ENCODE measurements around the gene ZNF827.
A peak's percentile ranks its signal among the peaks of the same experiment; 100 is the strongest.

The ZNF827 gene

DNA sequence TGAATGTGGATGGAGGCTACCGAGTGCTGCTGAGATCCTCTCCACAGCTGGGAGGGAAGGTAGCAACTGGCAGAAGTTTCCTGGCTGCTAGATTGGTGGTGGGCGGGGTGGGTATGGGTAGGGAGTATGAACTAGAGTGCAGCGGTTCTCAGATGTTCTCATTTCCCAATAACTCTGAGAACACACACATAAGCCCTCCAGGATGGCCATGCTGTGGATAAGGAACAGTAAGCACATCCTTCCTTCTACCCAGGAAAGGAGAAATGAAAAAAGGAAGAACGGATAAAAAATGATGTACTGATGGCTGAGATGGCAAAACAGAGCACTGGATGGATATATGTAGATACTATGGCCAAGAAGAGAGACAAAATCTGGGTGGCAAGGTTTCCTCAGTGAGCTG is 116.0 kb downstream of the ZNF827 start:
- H3K9me3 ChIP-seq (ENCODE audit: control insufficient read depth in 5 of 5, low read length in 5 of 5): no peaks in the 10 kb centered on the region
- no peak overlapping the region for H3K4me3 ChIP-seq (ENCODE audit: low read depth in 1 of 5, low read length in 5 of 5)
- no peaks in the 10 kb centered on the region for H3K27me3 ChIP-seq (ENCODE audit: control insufficient read depth in 5 of 5, insufficient read depth in 4 of 5, low read length in 5 of 5)
- H3K9ac ChIP-seq (ENCODE audit: low read length in 5 of 5): no peak overlapping the region
- H3K36me3 ChIP-seq (ENCODE audit: control insufficient read depth in 5 of 5, insufficient read depth in 5 of 5, low read length in 5 of 5): peaks cover 2 to 14% (median 7%) of the 10 kb centered on the region in 5 donors
- H3K4me1 ChIP-seq (ENCODE audit: control insufficient read depth in 5 of 5, insufficient read depth in 5 of 5, low read length in 5 of 5): peaks cover 3 to 12% (median 9%) of the 10 kb centered on the region in 5 donors
- no peak overlapping the region for H3K27ac ChIP-seq (ENCODE audit: low read depth, low read length)

GRCh38 chr4:145822181-145822580 is 116.4 kb downstream of the ZNF827 start:
- Histone ChIP-seq H3K27me3 (ENCODE audit: control insufficient read depth in 5 of 5, insufficient read depth in 4 of 5, low read length in 5 of 5) (no peaks in the 10 kb centered on the region), H3K4me1 (ENCODE audit: control insufficient read depth in 5 of 5, insufficient read depth in 5 of 5, low read length in 5 of 5) (peaks cover 3 to 12% (median 9%) of the 10 kb centered on the region in 5 donors), H3K36me3 (ENCODE audit: control insufficient read depth in 5 of 5, insufficient read depth in 5 of 5, low read length in 5 of 5) (peaks cover 0 to 14% (median 4%) of the 10 kb centered on the region in 5 donors), H3K9ac (ENCODE audit: low read length in 5 of 5) (no peak overlapping the region), H3K9me3 (ENCODE audit: control insufficient read depth in 5 of 5, low read length in 5 of 5) (no peaks in the 10 kb centered on the region), H3K27ac (ENCODE audit: low read depth, low read length) (no peak overlapping the region), H3K4me3 (ENCODE audit: low read depth in 1 of 5, low read length in 5 of 5) (no peak overlapping the region)

DNA sequence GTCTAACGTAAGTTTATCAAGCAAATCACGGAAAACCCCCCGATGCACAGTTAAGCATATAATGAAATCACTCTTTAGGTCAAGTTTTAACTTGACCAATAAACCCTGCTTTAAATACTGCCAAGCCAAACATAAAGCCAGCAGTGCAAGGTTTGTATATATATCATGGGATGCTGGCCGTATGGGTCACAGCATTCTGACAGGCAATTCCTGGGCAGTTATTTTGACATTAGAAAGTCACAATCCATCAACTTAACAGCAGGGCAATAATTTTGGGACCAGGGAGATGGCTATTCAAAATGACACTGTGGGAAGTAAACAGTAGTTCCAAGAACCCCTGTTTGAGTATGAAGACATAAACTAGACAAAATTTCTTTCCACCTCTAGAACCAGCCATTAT is 116.9 kb downstream of the ZNF827 start:
- H3K4me3 ChIP-seq (ENCODE audit: low read depth in 1 of 5, low read length in 5 of 5): no peak overlapping the region
- no peaks in the 10 kb centered on the region for H3K9me3 ChIP-seq (ENCODE audit: control insufficient read depth in 5 of 5, low read length in 5 of 5)
- H3K36me3 ChIP-seq (ENCODE audit: control insufficient read depth in 5 of 5, insufficient read depth in 5 of 5, low read length in 5 of 5): peaks cover 0 to 14% (median 5%) of the 10 kb centered on the region in 5 donors
- no peak overlapping the region for H3K27ac ChIP-seq (ENCODE audit: low read depth, low read length)
- H3K9ac ChIP-seq (ENCODE audit: low read length in 5 of 5): no peak overlapping the region
- peaks cover 3 to 12% (median 9%) of the 10 kb centered on the region in 5 donors for H3K4me1 ChIP-seq (ENCODE audit: control insufficient read depth in 5 of 5, insufficient read depth in 5 of 5, low read length in 5 of 5)
- no peaks in the 10 kb centered on the region for H3K27me3 ChIP-seq (ENCODE audit: control insufficient read depth in 5 of 5, insufficient read depth in 4 of 5, low read length in 5 of 5)

DNA sequence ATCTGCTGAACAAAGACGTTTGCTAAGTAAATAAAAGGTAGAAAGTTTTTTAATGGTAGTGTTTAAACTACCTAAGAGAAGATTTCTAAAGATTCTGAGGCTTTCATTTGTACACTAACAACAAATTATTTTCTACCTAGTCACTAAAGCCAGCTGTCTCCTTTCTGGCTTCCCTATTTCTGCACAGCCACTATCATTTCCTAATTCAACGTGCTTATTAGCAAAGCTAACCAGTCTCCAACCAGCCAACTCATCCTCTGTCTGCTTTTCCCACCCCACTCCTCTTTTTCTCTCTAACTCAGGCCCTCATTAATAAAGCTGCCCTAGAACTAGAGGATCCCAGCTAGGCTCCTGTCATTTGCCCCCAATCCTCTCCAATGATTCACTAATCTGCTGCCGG is 118.2 kb downstream of the ZNF827 start:
- no peak overlapping the region for H3K27ac ChIP-seq (ENCODE audit: low read depth, low read length)
- H3K4me1 ChIP-seq (ENCODE audit: control insufficient read depth in 5 of 5, insufficient read depth in 5 of 5, low read length in 5 of 5): peaks cover 3 to 12% (median 9%) of the 10 kb centered on the region in 5 donors
- peaks cover 2 to 12% (median 7%) of the 10 kb centered on the region in 5 donors for H3K36me3 ChIP-seq (ENCODE audit: control insufficient read depth in 5 of 5, insufficient read depth in 5 of 5, low read length in 5 of 5)
- H3K9ac ChIP-seq (ENCODE audit: low read length in 5 of 5): no peak overlapping the region
- no peak overlapping the region for H3K4me3 ChIP-seq (ENCODE audit: low read depth in 1 of 5, low read length in 5 of 5)
- H3K27me3 ChIP-seq (ENCODE audit: control insufficient read depth in 5 of 5, insufficient read depth in 4 of 5, low read length in 5 of 5): no peaks in the 10 kb centered on the region
- no peaks in the 10 kb centered on the region for H3K9me3 ChIP-seq (ENCODE audit: control insufficient read depth in 5 of 5, low read length in 5 of 5)

GRCh38 chr4:145819853-145820181 is 118.8 kb downstream of the ZNF827 start:
- Histone ChIP-seq H3K9ac (ENCODE audit: low read length in 5 of 5) (peak overlapping the region in 1 of 5 donors; percentile 4), H3K4me1 (ENCODE audit: control insufficient read depth in 5 of 5, insufficient read depth in 5 of 5, low read length in 5 of 5) (peaks cover 3 to 12% (median 9%) of the 10 kb centered on the region in 5 donors), H3K27ac (ENCODE audit: low read depth, low read length) (no peak overlapping the region), H3K27me3 (ENCODE audit: control insufficient read depth in 5 of 5, insufficient read depth in 4 of 5, low read length in 5 of 5) (no peaks in the 10 kb centered on the region), H3K36me3 (ENCODE audit: control insufficient read depth in 5 of 5, insufficient read depth in 5 of 5, low read length in 5 of 5) (peaks cover 0 to 8% (median 5%) of the 10 kb centered on the region in 5 donors), H3K9me3 (ENCODE audit: control insufficient read depth in 5 of 5, low read length in 5 of 5) (no peaks in the 10 kb centered on the region), H3K4me3 (ENCODE audit: low read depth in 1 of 5, low read length in 5 of 5) (no peak overlapping the region)

DNA sequence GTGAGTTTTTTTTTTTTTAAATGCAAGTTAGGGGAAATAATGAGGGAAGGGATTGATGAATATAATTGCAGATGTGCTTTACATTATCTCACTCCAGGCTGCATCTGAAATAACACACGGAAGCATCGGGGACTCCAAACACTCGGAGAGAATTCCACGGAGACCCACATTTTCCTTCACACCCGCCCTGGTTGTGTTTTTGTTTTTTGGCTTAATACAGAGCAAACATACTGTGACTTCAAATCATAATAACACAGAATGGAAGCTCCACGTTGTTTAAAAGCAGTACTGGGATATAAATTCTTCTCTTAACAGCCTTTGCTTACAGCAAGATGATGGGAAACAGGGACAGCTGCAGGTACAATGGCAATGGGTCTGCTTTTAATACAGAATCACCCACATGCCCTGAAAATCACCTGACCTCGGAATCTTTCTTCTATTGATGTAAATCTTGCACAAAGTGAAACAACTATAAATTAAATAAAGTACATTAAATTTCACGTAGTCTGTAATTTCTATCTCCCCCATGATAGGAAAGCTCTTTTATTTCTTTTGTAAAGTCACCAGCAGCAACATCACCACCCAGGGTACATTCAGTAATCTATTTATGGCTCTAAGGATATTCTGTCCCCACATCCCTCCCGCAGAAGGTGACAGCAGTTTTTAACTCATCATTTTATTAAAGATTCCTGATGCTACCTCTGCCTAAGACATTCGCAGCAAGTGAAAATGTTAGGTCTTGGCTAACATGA is 119.3 kb downstream of the ZNF827 start:
- no peaks in the 10 kb centered on the region for H3K9me3 ChIP-seq (ENCODE audit: control insufficient read depth in 5 of 5, low read length in 5 of 5)
- H3K4me1 ChIP-seq (ENCODE audit: control insufficient read depth in 5 of 5, insufficient read depth in 5 of 5, low read length in 5 of 5): peaks cover under 1 to 8% (median 7%) of the 10 kb centered on the region in 5 donors
- H3K27me3 ChIP-seq (ENCODE audit: control insufficient read depth in 5 of 5, insufficient read depth in 4 of 5, low read length in 5 of 5): no peaks in the 10 kb centered on the region
- peak overlapping the region in 1 of 5 donors; percentile 4 for H3K9ac ChIP-seq (ENCODE audit: low read length in 5 of 5)
- no peak overlapping the region for H3K27ac ChIP-seq (ENCODE audit: low read depth, low read length)
- H3K36me3 ChIP-seq (ENCODE audit: control insufficient read depth in 5 of 5, insufficient read depth in 5 of 5, low read length in 5 of 5): peaks cover 0 to 8% (median 6%) of the 10 kb centered on the region in 5 donors
- H3K4me3 ChIP-seq (ENCODE audit: low read depth in 1 of 5, low read length in 5 of 5): no peak overlapping the region

- Histone ChIP-seq H3K9ac (ENCODE audit: low read length in 5 of 5) (no peak overlapping the region), H3K36me3 (ENCODE audit: control insufficient read depth in 5 of 5, insufficient read depth in 5 of 5, low read length in 5 of 5) (peaks cover 6 to 12% (median 8%) of the 10 kb centered on the region in 5 donors), H3K27me3 (ENCODE audit: control insufficient read depth in 5 of 5, insufficient read depth in 4 of 5, low read length in 5 of 5) (no peaks in the 10 kb centered on the region), H3K4me1 (ENCODE audit: control insufficient read depth in 5 of 5, insufficient read depth in 5 of 5, low read length in 5 of 5) (no peaks in the 10 kb centered on the region), H3K9me3 (ENCODE audit: control insufficient read depth in 5 of 5, low read length in 5 of 5) (no peaks in the 10 kb centered on the region), H3K27ac (ENCODE audit: low read depth, low read length) (no peak overlapping the region), H3K4me3 (ENCODE audit: low read depth in 1 of 5, low read length in 5 of 5) (no peak overlapping the region)
Observed at GRCh38 chr4:145818011-145818410, 120.6 kb downstream of the ZNF827 start.

DNA sequence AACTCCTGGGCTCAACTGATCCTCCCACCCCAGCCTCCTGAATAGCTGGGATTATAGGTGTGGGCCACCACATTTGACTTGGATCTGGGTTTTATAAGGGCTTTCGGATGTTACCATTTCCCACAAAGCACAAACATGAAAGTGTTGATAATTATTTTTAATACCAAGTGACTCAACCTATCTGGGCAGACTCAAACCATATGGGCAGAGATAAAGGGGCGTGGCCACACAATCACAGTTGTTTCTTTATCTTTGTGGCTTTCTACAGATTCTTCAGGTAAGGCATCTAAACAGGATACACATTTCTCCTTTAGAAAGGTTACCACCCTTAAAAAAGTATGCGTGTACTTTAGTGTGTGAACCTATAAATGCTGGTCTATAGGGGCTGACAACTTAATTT is 122.5 kb downstream of the ZNF827 start:
- Histone ChIP-seq H3K27ac (ENCODE audit: low read depth, low read length) (no peak overlapping the region), H3K9me3 (ENCODE audit: control insufficient read depth in 5 of 5, low read length in 5 of 5) (no peaks in the 10 kb centered on the region), H3K9ac (ENCODE audit: low read length in 5 of 5) (no peak overlapping the region), H3K4me1 (ENCODE audit: control insufficient read depth in 5 of 5, insufficient read depth in 5 of 5, low read length in 5 of 5) (no peaks in the 10 kb centered on the region), H3K4me3 (ENCODE audit: low read depth in 1 of 5, low read length in 5 of 5) (no peak overlapping the region), H3K36me3 (ENCODE audit: control insufficient read depth in 5 of 5, insufficient read depth in 5 of 5, low read length in 5 of 5) (peaks cover 5 to 10% (median 7%) of the 10 kb centered on the region in 5 donors), H3K27me3 (ENCODE audit: control insufficient read depth in 5 of 5, insufficient read depth in 4 of 5, low read length in 5 of 5) (no peaks in the 10 kb centered on the region)

- Histone ChIP-seq H3K27me3 (ENCODE audit: control insufficient read depth in 5 of 5, insufficient read depth in 4 of 5, low read length in 5 of 5) (no peaks in the 10 kb centered on the region), H3K4me3 (ENCODE audit: low read depth in 1 of 5, low read length in 5 of 5) (no peak overlapping the region), H3K9me3 (ENCODE audit: control insufficient read depth in 5 of 5, low read length in 5 of 5) (no peaks in the 10 kb centered on the region), H3K4me1 (ENCODE audit: control insufficient read depth in 5 of 5, insufficient read depth in 5 of 5, low read length in 5 of 5) (no peaks in the 10 kb centered on the region), H3K27ac (ENCODE audit: low read depth, low read length) (no peak overlapping the region), H3K9ac (ENCODE audit: low read length in 5 of 5) (no peak overlapping the region), H3K36me3 (ENCODE audit: control insufficient read depth in 5 of 5, insufficient read depth in 5 of 5, low read length in 5 of 5) (peaks cover 5 to 10% (median 7%) of the 10 kb centered on the region in 5 donors)
Observed at GRCh38 chr4:145815626-145816025, 123.0 kb downstream of the ZNF827 start.

GRCh38 chr4:145815027-145815612 is 123.5 kb downstream of the ZNF827 start:
- Histone ChIP-seq H3K9ac (ENCODE audit: low read length in 5 of 5) (no peak overlapping the region), H3K27ac (ENCODE audit: low read depth, low read length) (no peak overlapping the region), H3K27me3 (ENCODE audit: control insufficient read depth in 5 of 5, insufficient read depth in 4 of 5, low read length in 5 of 5) (no peaks in the 10 kb centered on the region), H3K36me3 (ENCODE audit: control insufficient read depth in 5 of 5, insufficient read depth in 5 of 5, low read length in 5 of 5) (peaks cover 5 to 10% (median 7%) of the 10 kb centered on the region in 5 donors), H3K4me3 (ENCODE audit: low read depth in 1 of 5, low read length in 5 of 5) (no peak overlapping the region), H3K4me1 (ENCODE audit: control insufficient read depth in 5 of 5, insufficient read depth in 5 of 5, low read length in 5 of 5) (no peaks in the 10 kb centered on the region), H3K9me3 (ENCODE audit: control insufficient read depth in 5 of 5, low read length in 5 of 5) (no peaks in the 10 kb centered on the region)
